GM23248 (cell line): ENCODE results near the gene SUFU. TPM values are rescaled to one million over a fixed set of nuclear protein-coding genes. Genes with fewer than 3 reads are reported as not detected.
A peak's percentile ranks its signal among the peaks of the same experiment; 100 is the strongest.

ENCODE experiments used
- DNase-seq: peaks from one replicate; pipeline ENCODE4 v3.0.0-alpha.2; 2015
- H2AFZ ChIP-seq: fragments of 200-600 bp; sonication (generic); 2 replicates; pipeline ENCODE4 v1.6.1; 2016; ENCODE audit warnings: antibody characterized with exemption
- H3F3A ChIP-seq: fragments of 200-600 bp; sonication (generic); 2 replicates; pipeline ENCODE4 v1.6.1; 2016; ENCODE audit warnings: mild to moderate bottlenecking, antibody characterized with exemption, mixed run types; ENCODE audit not compliant: insufficient read depth
- H3K27ac ChIP-seq: fragments of 200-600 bp; sonication (generic); 2 replicates; pipeline ENCODE4 v1.5.1; 2016; ENCODE audit warnings: mild to moderate bottlenecking
- H3K27me3 ChIP-seq: fragments of 200-600 bp; sonication (generic); replicated peaks from 2 replicates; pipeline ENCODE4 v1.6.1; 2016; ENCODE audit warnings: mild to moderate bottlenecking; ENCODE audit not compliant: insufficient read depth
- H3K36me3 ChIP-seq: fragments of 200-600 bp; sonication (generic); 2 replicates; pipeline ENCODE4 v1.6.1; 2016; ENCODE audit warnings: low read depth, mild to moderate bottlenecking
- H3K4me1 ChIP-seq: fragments of 200-600 bp; sonication (generic); 2 replicates; pipeline ENCODE4 v1.6.1; 2016; ENCODE audit warnings: mild to moderate bottlenecking; ENCODE audit not compliant: insufficient read depth
- H3K4me2 ChIP-seq: fragments of 200-600 bp; sonication (generic); one replicate; pipeline ENCODE4 v1.6.1; 2016; ENCODE audit warnings: mild to moderate bottlenecking; ENCODE audit not compliant: unreplicated experiment
- H3K4me3 ChIP-seq: fragments of 200-600 bp; sonication (generic); 2 replicates; pipeline ENCODE4 v1.5.1; 2016; ENCODE audit warnings: mild to moderate bottlenecking
- H3K79me2 ChIP-seq: fragments of 200-600 bp; sonication (generic); 2 replicates; pipeline ENCODE4 v1.6.1; 2016; ENCODE audit warnings: mild to moderate bottlenecking; ENCODE audit not compliant: insufficient read depth
- H3K9ac ChIP-seq: fragments of 200-600 bp; sonication (generic); 2 replicates; pipeline ENCODE4 v1.6.1; 2016; ENCODE audit warnings: mild to moderate bottlenecking
- H3K9me2 ChIP-seq: fragments of 200-600 bp; sonication (generic); 2 replicates; pipeline ENCODE4 v1.6.1; 2016; ENCODE audit warnings: mixed run types, mild to moderate bottlenecking, moderate library complexity; ENCODE audit not compliant: insufficient read depth
- H3K9me3 ChIP-seq: fragments of 200-600 bp; sonication (generic); one replicate; pipeline ENCODE4 v1.6.1; 2017; ENCODE audit warnings: low read depth
- H4K20me1 ChIP-seq: fragments of 200-600 bp; sonication (generic); 2 replicates; pipeline ENCODE4 v1.6.0; 2016; ENCODE audit not compliant: insufficient read depth
- EZH2 ChIP-seq: fragments of 200-600 bp; sonication (generic); IDR thresholded peaks from 2 replicates; pipeline ENCODE4 v1.6.1; 2018; ENCODE audit warnings: antibody characterized with exemption, mild to moderate bottlenecking; ENCODE audit not compliant: insufficient read depth, poor library complexity, severe bottlenecking
- EZH2phosphoT487 ChIP-seq: fragments of 200-600 bp; sonication (generic); IDR thresholded peaks from 2 replicates; pipeline ENCODE4 v1.6.1; 2018; ENCODE audit warnings: antibody characterized with exemption, moderate library complexity, mild to moderate bottlenecking, low read depth; ENCODE audit not compliant: insufficient read depth
- WGBS, 2 experiments: methylation state at CpG; one replicate each; pipeline ENCODE4 v1.1.6; 2015 to 2017; ENCODE audit warnings: low lambda C conversion rate in 2 of 2, low coverage in 1 of 2; ENCODE audit errors: missing lambda C conversion rate in 2 of 2; 5-methylcytosine and 5-hydroxymethylcytosine counted together
- in situ Hi-C: fragments of 300-500 bp; cut with MboI; formaldehyde crosslinking; loops from 2 replicates; pipeline ENCODE4 v1.15.0; 2020
- polyA plus RNA-seq: library from polyadenylated mRNA; unstranded; fragments of >200 nt; fragmentation: Nextera tagmentation; extraction: Ambion mirVana; gene quantifications from 2 replicates; pipeline ENCODE4 v1.2.1, GENCODE V29; 2016
- total RNA-seq: library from RNA; depleted of rRNA; stranded (reverse); fragments of >200 nt; shearing (Covaris generic); gene quantifications from 2 replicates; pipeline ENCODE4 v1.2.3, GENCODE V29; 2014

Gene SUFU
- total and polyA plus RNA-seq, 2 experiments from 2014 or later, result 3.1 to 5.0 TPM

- Histone ChIP-seq H3K36me3 (no peaks in the 10 kb centered on the region), H3K9ac (peak overlapping the region; percentile 21; the same call in 1 of the 2 replicates), H3K27me3 (no peaks in the 10 kb centered on the region), H3K9me3 (no peaks in the 10 kb centered on the region), H3K9me2 (no peaks in the 10 kb centered on the region), H2AFZ (no peak overlapping the region), H3K27ac (peak overlapping the region; percentile 49; the same call in 1 of the 2 replicates), H3K79me2 (no peaks in the 10 kb centered on the region), H3K4me1 (peaks cover 32% of the 10 kb centered on the region), H3K4me2 (peak overlapping the region; percentile 4), H4K20me1 (no peaks in the 10 kb centered on the region), H3F3A (0 out of 2 replicates have a peak, but pooled peaks cover 5% of the 10 kb centered on the region), H3K4me3 (no peak overlapping the region)
- TF ChIP-seq EZH2phosphoT487 (no peak), EZH2 (no peak)
- in situ Hi-C loops, result no loop called here
- 79 to 85% methylated on average over 8 to 9 of the region's 9 CpGs for WGBS, 2 experiments
- DNase-seq, result no peak
Observed at GRCh38 chr10:102676534-102677315, 173.0 kb downstream of the SUFU start.

GRCh38 chr10:102677331-102678067, 173.7 kb downstream of the SUFU start:
- Histone ChIP-seq H3K9me2 (no peaks in the 10 kb centered on the region), H3K9me3 (no peaks in the 10 kb centered on the region), H4K20me1 (no peaks in the 10 kb centered on the region), H3K9ac (no peak overlapping the region), H2AFZ (no peak overlapping the region), H3K4me1 (peaks cover 32% of the 10 kb centered on the region), H3K27ac (no peak overlapping the region), H3F3A (0 out of 2 replicates have a peak, but pooled peaks cover 5% of the 10 kb centered on the region), H3K4me3 (no peak overlapping the region), H3K79me2 (no peaks in the 10 kb centered on the region), H3K27me3 (no peaks in the 10 kb centered on the region), H3K36me3 (no peaks in the 10 kb centered on the region), H3K4me2 (no peak overlapping the region)
- no peak for DNase-seq
- no peak for TF ChIP-seq EZH2
- TF ChIP-seq EZH2phosphoT487, result no peak
- 83 to 84% methylated on average over 9 of the region's 9 CpGs for WGBS, 2 experiments
- in situ Hi-C loops, result no loop called here

GRCh38 chr10:102678068-102678400, 174.3 kb downstream of the SUFU start:
- Histone ChIP-seq H2AFZ (no peak overlapping the region), H3K4me3 (no peak overlapping the region), H3K36me3 (no peaks in the 10 kb centered on the region), H3K27me3 (no peaks in the 10 kb centered on the region), H3K27ac (no peak overlapping the region), H3K9me2 (no peaks in the 10 kb centered on the region), H4K20me1 (no peaks in the 10 kb centered on the region), H3K4me1 (peaks cover 32% of the 10 kb centered on the region), H3K9ac (no peak overlapping the region), H3K79me2 (no peaks in the 10 kb centered on the region), H3F3A (0 out of 2 replicates have a peak, but pooled peaks cover 5% of the 10 kb centered on the region), H3K9me3 (no peaks in the 10 kb centered on the region), H3K4me2 (no peak overlapping the region)
- TF ChIP-seq EZH2phosphoT487 (no peak), EZH2 (no peak)
- DNase-seq, result no peak
- in situ Hi-C loops, result no loop called here
- 88 to 95% methylated on average over 9 of the region's 9 CpGs for WGBS, 2 experiments

DNA sequence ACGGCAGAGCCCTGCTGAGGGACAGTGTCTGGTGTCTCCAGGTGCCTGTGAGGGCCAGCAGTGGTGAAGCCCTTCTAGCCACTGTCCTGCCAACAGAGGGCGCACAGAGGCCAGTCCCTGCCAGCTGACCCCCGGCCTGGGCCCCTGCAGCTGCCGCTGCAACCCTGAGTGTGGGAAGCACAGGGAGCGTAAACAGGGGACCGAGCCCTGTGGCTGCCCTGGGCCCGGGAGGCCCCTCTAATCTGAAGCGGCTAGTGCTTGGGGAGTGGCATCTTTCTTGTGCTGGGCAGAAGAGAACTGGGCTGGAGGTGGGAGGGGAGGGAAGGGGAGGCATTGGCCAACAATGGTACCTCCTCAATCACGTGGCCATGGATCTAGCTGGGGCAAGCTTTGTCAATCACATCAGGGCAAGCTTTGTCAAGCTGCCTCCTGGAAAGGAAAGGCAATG, 175.1 kb downstream of the SUFU start:
- no peak for TF ChIP-seq EZH2
- TF ChIP-seq EZH2phosphoT487, result no peak
- peak; percentile 48 for DNase-seq

More for the DNA sequence above, 175.1 kb downstream of the SUFU start:
- in situ Hi-C loops, result no loop called here
- Histone ChIP-seq H3F3A (0 out of 2 replicates have a peak, but pooled peaks cover under 1% of the 10 kb centered on the region), H3K9me3 (no peaks in the 10 kb centered on the region), H3K4me1 (peaks cover 25% of the 10 kb centered on the region), H2AFZ (no peak overlapping the region), H3K36me3 (no peaks in the 10 kb centered on the region), H4K20me1 (no peaks in the 10 kb centered on the region), H3K79me2 (no peaks in the 10 kb centered on the region), H3K27me3 (no peaks in the 10 kb centered on the region), H3K9ac (no peak overlapping the region), H3K4me2 (no peak overlapping the region), H3K4me3 (no peak overlapping the region), H3K27ac (no peak overlapping the region), H3K9me2 (no peaks in the 10 kb centered on the region)
- 65 to 66% methylated on average over 9 of the region's 9 CpGs for WGBS, 2 experiments
